Measurements from ENCODE around the gene ANKLE2.
"Not testable (repeated sequence)": the region's sequence is repeated elsewhere in the genome, so short reads cannot be mapped to it uniquely, and the experiment has no call there.

The ANKLE2 gene

DNA sequence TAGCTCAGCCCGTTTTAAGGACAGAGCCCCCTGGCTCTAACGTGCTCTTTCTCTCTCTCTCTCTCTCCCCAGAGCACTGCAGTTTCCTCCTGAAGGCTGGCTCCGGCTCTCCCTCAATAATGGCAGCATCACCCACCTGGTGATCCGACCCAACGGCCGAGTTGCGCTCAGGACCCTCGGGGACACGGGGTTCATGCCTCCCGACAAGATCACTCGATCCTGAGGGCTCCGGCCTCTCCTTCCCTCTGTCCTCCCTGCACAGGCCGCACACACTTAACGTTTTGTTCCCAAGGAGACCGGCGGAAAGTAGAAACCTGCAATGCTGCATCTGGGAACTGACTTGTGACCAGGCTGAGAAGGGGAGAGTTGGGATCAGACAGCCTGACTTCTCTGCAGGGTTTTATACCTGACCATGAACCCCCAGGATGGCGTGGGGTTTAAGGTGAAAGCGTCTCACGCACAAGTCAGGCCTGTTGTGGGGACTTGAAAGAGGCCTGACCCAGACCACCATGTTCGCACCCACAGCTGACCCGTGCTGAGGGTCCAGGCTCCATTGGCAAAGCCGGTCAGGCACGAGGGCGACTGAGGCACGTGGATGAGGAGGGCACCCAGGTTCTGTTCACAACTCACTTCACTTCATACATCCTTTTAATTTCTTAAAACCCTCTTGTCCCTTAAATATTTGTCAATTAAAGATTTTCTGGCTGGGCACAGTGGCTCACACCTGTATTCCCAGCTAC lies 40.9 kb downstream of the ANKLE2 start:
- no peak for DNase-seq (ENCODE audit: low read depth in 1 of 2, low spot score in 1 of 2)

GRCh38 chr12:132719954-132720324 lies 41.7 kb downstream of the ANKLE2 start:
- no peak for DNase-seq (ENCODE audit: low read depth in 1 of 2, low spot score in 1 of 2)

GRCh38 chr12:132719141-132719953 lies 42.3 kb downstream of the ANKLE2 start:
- no peak for DNase-seq (ENCODE audit: low read depth in 1 of 2, low spot score in 1 of 2)

GRCh38 chr12:132718644-132719043 lies 43.0 kb downstream of the ANKLE2 start:
- DNase-seq (ENCODE audit: low read depth in 1 of 2, low spot score in 1 of 2): no peak

DNA sequence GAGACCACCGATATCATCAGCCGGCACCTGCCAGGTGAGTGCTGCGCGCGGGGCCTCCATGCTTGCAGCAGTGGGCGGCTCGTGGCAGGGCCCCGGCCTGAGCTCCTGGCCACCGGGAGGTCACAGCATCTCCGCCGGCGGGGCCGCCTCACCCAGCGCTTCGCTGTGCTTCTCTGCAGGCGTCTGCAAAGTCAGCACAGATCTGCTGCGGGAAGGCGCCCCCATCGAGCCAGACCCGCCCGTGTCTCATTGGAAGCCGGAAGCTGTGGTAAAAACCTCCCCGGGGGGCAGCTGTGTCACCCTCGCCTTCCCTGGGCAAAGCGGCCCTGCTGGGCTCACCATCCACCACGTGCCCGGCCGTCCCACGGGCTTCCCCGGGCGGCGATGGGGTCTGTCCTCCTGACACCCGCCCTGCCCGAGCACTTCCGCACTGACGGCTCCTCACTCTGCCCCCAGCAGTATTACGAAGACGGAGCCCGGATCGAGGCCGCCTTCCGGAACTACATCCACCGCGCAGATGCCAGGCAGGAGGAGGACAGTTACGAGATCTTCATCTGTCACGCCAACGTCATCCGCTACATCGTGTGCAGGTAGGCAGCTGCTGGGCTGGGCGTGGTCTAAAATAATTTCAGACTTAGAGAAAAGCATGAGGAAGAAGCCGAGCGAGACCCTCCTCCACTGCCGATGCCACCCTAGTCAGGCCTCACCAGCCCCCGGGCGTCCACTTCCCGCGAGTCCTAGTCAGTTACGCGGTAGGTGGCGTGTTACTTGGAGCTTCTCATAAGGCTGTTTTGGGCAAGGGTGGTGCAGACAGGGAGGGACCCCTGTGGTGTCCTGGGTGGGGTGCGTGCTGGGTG lies 43.9 kb downstream of the ANKLE2 start:
- no peak for DNase-seq (ENCODE audit: low read depth in 1 of 2, low spot score in 1 of 2)

DNA sequence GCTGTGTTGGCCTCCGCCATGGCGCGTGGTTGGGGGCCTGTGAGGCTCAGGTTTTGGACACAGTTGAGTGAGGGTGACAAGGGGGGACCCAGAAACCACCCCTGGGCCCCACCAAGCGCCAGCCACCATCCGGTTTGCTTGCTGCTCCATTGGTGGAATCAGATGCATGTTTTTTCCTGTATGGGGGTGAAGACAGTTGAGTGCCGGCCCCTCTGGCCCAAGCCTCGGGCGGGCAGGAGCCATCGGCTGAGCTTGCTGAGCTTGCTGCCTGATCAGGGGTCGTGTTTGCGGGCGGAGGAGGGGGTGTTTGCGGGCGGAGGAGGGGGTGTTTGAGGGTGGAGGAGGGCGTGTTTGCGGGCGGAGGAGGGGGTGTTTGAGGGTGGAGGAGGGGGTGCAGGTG lies 44.6 kb downstream of the ANKLE2 start:
- no peak for DNase-seq (ENCODE audit: low read depth in 1 of 2, low spot score in 1 of 2)

GRCh38 chr12:132716356-132716755 lies 45.3 kb downstream of the ANKLE2 start:
- no peak for DNase-seq (ENCODE audit: low read depth in 1 of 2, low spot score in 1 of 2)

DNA sequence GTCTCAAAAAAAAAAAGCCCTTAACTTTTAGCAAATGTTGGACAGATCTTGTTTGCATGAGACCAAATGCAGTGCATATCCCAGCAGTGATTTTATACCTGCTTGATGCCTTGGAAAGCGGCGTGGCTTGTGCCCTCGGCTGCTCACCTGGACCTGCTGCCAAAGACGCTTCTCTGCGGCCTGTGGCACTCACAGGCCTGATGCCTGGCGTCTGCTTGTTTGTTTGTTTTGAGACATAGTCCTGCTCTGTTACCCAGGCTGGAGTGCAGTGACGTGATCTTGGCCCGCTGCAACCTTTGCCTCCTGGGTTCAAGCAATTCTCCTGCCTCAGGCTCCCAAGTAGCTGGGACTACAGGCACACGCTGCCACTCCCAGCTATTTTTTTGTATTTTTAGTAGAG lies 45.8 kb downstream of the ANKLE2 start:
- DNase-seq (ENCODE audit: low read depth in 1 of 2, low spot score in 1 of 2): no peak

- no peak for DNase-seq (ENCODE audit: low read depth in 1 of 2, low spot score in 1 of 2)
Measured at GRCh38 chr12:132713123-132713522, 48.5 kb downstream of the ANKLE2 start.

GRCh38 chr12:132711080-132711843 lies 50.4 kb downstream of the ANKLE2 start:
- no peak for DNase-seq (ENCODE audit: low read depth in 1 of 2, low spot score in 1 of 2)

- peak; percentile 72 to 80 for DNase-seq (ENCODE audit: low read depth in 1 of 2, low spot score in 1 of 2)
Measured at GRCh38 chr12:132710405-132711079, 51.1 kb downstream of the ANKLE2 start, which contains the start of gene PGAM5. Gene PGAM5 (plus strand): TSS chr12:132710842. CDS start chr12:132710877, 35 bp downstream.

GRCh38 chr12:132710043-132710404 lies 51.6 kb downstream of the ANKLE2 start:
- DNase-seq (ENCODE audit: low read depth in 1 of 2, low spot score in 1 of 2): no peak

DNA sequence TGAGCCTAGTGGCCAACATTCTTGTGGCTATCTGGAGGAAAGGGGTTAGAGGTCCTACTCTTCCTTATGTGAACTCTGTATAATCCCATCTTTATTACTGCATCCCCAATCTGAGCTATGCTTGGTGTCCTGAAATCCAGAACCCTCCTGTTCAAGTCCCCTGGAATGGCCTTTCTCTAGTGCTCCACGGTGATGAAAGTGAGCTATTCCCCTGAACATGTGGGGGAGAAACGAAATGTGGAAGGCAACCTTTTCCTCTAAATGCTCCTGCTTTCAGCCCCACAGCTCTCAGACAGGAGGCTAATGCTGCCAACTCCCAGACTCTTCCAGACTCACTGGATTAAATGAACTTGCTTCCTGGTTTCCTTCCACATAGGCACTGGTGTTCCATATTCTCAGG lies 53.5 kb downstream of the ANKLE2 start:
- DNase-seq (ENCODE audit: low read depth in 1 of 2, low spot score in 1 of 2): no peak

DNA sequence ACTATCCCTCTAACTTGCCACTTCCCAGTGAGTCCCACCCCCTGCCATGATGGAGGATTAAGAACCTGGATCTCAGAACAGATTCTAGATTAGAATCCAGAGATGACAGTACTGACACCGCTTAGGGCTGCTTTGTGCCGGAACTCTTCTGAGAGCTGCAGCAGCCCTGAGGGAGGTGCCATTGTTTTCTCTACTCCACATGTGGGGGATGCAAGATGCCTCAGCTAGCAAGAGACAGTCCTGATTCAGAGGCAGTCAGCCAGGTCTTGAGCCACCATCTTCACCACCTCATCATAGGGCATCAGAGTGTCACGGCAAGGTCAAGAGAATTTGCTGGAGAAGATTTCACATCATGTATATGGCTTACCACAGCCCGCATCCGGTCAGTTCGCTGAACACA lies 54.4 kb downstream of the ANKLE2 start:
- no peak for DNase-seq (ENCODE audit: low read depth in 1 of 2, low spot score in 1 of 2)

- no peak for DNase-seq (ENCODE audit: low read depth in 1 of 2, low spot score in 1 of 2)
Measured at GRCh38 chr12:132703641-132704040, 58.0 kb downstream of the ANKLE2 start.

DNA sequence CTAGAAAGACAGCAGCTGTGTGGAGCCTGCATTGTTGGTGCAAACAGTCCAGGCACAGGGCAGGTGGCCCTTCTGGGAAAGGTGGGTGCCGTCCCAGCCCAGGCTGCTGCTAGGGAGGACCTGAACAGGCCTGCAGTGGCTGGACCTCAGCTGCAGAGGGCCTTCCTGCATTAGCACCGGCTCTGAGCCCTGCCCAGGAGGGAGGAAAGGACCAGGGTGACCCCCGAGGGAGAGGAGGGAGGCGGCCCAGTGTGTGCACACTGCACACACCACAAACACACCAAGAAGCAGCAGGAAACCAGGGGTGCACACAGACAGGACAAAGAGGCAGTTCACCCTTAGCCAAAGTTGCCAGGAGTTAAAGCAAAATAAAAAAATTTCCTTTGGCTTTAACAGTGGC lies 59.0 kb downstream of the ANKLE2 start:
- DNase-seq (ENCODE audit: low read depth in 1 of 2, low spot score in 1 of 2): no peak

GRCh38 chr12:132700212-132700822 lies 61.3 kb downstream of the ANKLE2 start:
- no peak for DNase-seq (ENCODE audit: low read depth in 1 of 2, low spot score in 1 of 2)

- no peak for DNase-seq (ENCODE audit: low read depth in 1 of 2, low spot score in 1 of 2)
Measured at GRCh38 chr12:132698341-132698740, 63.3 kb downstream of the ANKLE2 start.

GRCh38 chr12:132695431-132695830 lies 66.2 kb downstream of the ANKLE2 start:
- no peak for DNase-seq (ENCODE audit: low read depth in 1 of 2, low spot score in 1 of 2)

DNA sequence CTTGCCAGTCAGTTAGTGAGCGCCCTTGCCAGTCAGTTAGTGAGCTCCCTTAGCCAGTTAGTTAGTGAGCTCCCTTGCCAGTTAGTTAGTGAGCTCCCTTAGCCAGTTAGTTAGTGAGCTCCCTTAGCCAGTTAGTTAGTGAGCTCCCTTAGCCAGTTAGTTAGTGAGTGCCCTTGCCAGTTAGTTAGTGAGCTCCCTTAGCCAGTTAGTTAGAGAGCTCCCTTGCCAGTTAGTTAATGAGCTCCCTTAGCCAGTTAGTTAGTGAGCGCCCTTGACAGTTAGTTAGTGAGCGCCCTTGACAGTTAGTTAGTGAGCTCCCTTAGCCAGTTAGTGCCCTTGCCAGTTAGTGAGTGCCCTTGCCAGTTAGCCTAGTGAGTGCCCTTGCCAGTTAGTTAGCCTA lies 66.7 kb downstream of the ANKLE2 start:
- DNase-seq (ENCODE audit: low read depth in 1 of 2, low spot score in 1 of 2): not testable (repeated sequence)
